ELF-1 (cell line): ENCODE data around the gene TYSND1.
"Not testable (repeated sequence)": the region's sequence is repeated elsewhere in the genome, so short reads cannot be mapped to it uniquely, and the experiment has no call there.

ENCODE experiments used
- DNase-seq: peaks from one replicate; pipeline ENCODE4 v3.0.0-alpha.2; 2016; ENCODE audit warnings: low read depth, low spot score

TYSND1 gene

GRCh38 chr10:70146489-70147258 lies at the start of gene TYSND1:
Gene TYSND1 (minus strand): TSS chr10:70146700. CDS start chr10:70146586, 114 bp downstream.
- peak; percentile 99 for DNase-seq

GRCh38 chr10:70193391-70193844 lies 46.9 kb upstream of the TYSND1 start:
- DNase-seq: no peak

GRCh38 chr10:70192326-70192968 lies 45.9 kb upstream of the TYSND1 start:
- DNase-seq: no peak

- DNase-seq: no peak
Measured at GRCh38 chr10:70191972-70192305, 45.4 kb upstream of the TYSND1 start.

- no peak for DNase-seq
Measured at GRCh38 chr10:70191161-70191971, 44.9 kb upstream of the TYSND1 start.

- no peak for DNase-seq
Measured at GRCh38 chr10:70190581-70190980, 44.1 kb upstream of the TYSND1 start.

GRCh38 chr10:70190102-70190501 lies 43.6 kb upstream of the TYSND1 start:
- DNase-seq: no peak

GRCh38 chr10:70188768-70189167 lies 42.3 kb upstream of the TYSND1 start:
- DNase-seq: no peak

GRCh38 chr10:70186571-70186970 lies 40.1 kb upstream of the TYSND1 start:
- no peak for DNase-seq

GRCh38 chr10:70186090-70186489 lies 39.6 kb upstream of the TYSND1 start:
- DNase-seq: no peak

- DNase-seq: no peak
Measured at GRCh38 chr10:70183304-70183703, 36.8 kb upstream of the TYSND1 start.

GRCh38 chr10:70179209-70179608 lies 32.7 kb upstream of the TYSND1 start:
- DNase-seq: not testable (repeated sequence)

- DNase-seq: no peak
Measured at GRCh38 chr10:70178139-70178725, 31.7 kb upstream of the TYSND1 start.

GRCh38 chr10:70176441-70176840 lies 29.9 kb upstream of the TYSND1 start:
- DNase-seq: no peak

- no peak for DNase-seq
Measured at GRCh38 chr10:70175516-70175915, 29.0 kb upstream of the TYSND1 start.

- DNase-seq: no peak
Measured at GRCh38 chr10:70174058-70174741, 27.7 kb upstream of the TYSND1 start.

GRCh38 chr10:70169649-70170364 lies 23.3 kb upstream of the TYSND1 start:
- DNase-seq: peak; percentile 47

GRCh38 chr10:70169011-70169410 lies 22.5 kb upstream of the TYSND1 start:
- no peak for DNase-seq

GRCh38 chr10:70167246-70167645 lies 20.7 kb upstream of the TYSND1 start:
- no peak for DNase-seq

- no peak for DNase-seq
Measured at GRCh38 chr10:70166394-70166793, 19.9 kb upstream of the TYSND1 start.

- no peak for DNase-seq
Measured at GRCh38 chr10:70164163-70164562, 17.7 kb upstream of the TYSND1 start.
